Ishikawa (cell line): ENCODE measurements around the gene WDFY1.

ENCODE experiments used
- CEBPB ChIP-seq: IDR thresholded peaks from 2 replicates; pipeline ENCODE4 v1.6.1; 2012
- CREB1 ChIP-seq: IDR thresholded peaks from 2 replicates; pipeline ENCODE4 v1.6.1; 2012; ENCODE audit warnings: low read depth
- EGR1 ChIP-seq: IDR thresholded peaks from 2 replicates; pipeline ENCODE4 v1.6.1; 2012
- EP300 ChIP-seq: IDR thresholded peaks from 2 replicates; pipeline ENCODE4 v1.6.1; 2012; ENCODE audit warnings: borderline replicate concordance
- FOXM1 ChIP-seq: IDR thresholded peaks from 2 replicates; pipeline ENCODE4 v1.6.1; 2012; ENCODE audit warnings: low read depth, borderline replicate concordance
- NFIC ChIP-seq: IDR thresholded peaks from 2 replicates; pipeline ENCODE4 v1.6.1; 2012
- RAD21 ChIP-seq: IDR thresholded peaks from 2 replicates; pipeline ENCODE4 v1.6.1; 2012; ENCODE audit warnings: low read depth
- TAF1 ChIP-seq: IDR thresholded peaks from 2 replicates; pipeline ENCODE4 v1.6.1; 2012; ENCODE audit warnings: low read depth, mild to moderate bottlenecking
- TCF12 ChIP-seq: IDR thresholded peaks from 2 replicates; pipeline ENCODE4 v1.6.1; 2012; ENCODE audit warnings: low read depth
- TEAD4 ChIP-seq: IDR thresholded peaks from 2 replicates; pipeline ENCODE4 v1.6.1; 2012
- YY1 ChIP-seq: IDR thresholded peaks from 2 replicates; pipeline ENCODE4 v1.6.1; 2012; ENCODE audit warnings: low read depth
- ZBTB7A ChIP-seq: IDR thresholded peaks from 2 replicates; pipeline ENCODE4 v1.6.1; 2012; ENCODE audit warnings: low read depth
- TF ChIP-seq, protein P1 (sequence below): IDR thresholded peaks from 2 replicates; pipeline ENCODE4 v1.6.1; 2012
- TF ChIP-seq, protein P2 (sequence below): IDR thresholded peaks from 2 replicates; pipeline ENCODE4 v1.6.1; 2012
- TF ChIP-seq, protein P3 (sequence below): IDR thresholded peaks from 2 replicates; pipeline ENCODE4 v1.6.1; 2012; ENCODE audit warnings: low read depth, mild to moderate bottlenecking

WDFY1 gene

DNA sequence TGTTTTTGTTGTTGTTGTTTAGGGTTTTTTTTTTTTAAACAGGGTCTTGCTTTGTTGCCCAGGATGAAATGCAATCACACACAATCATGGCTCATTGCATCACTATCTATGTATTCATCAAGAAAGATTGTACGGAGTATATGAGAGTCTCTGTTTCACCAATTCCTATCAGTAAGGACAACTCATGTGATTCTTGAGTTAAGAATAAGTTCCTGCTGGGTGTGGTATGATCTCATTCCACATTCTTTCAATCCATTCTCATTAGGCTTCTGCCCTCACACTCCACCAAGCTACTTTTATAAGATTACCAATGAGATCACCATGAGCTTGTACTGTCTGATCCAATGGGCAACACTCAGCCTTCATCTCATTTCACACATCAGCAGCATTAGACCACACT lies 98.6 kb downstream of the WDFY1 start:
- TF ChIP-seq YY1 (no peak), CREB1 (no peak), TAF1 (no peak), EP300 (no peak), NFIC (no peak), FOXM1 (no peak), EGR1 (no peak)
- TF ChIP-seq, protein P1, sequence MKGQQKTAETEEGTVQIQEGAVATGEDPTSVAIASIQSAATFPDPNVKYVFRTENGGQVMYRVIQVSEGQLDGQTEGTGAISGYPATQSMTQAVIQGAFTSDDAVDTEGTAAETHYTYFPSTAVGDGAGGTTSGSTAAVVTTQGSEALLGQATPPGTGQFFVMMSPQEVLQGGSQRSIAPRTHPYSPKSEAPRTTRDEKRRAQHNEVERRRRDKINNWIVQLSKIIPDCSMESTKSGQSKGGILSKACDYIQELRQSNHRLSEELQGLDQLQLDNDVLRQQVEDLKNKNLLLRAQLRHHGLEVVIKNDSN = no peak

DNA sequence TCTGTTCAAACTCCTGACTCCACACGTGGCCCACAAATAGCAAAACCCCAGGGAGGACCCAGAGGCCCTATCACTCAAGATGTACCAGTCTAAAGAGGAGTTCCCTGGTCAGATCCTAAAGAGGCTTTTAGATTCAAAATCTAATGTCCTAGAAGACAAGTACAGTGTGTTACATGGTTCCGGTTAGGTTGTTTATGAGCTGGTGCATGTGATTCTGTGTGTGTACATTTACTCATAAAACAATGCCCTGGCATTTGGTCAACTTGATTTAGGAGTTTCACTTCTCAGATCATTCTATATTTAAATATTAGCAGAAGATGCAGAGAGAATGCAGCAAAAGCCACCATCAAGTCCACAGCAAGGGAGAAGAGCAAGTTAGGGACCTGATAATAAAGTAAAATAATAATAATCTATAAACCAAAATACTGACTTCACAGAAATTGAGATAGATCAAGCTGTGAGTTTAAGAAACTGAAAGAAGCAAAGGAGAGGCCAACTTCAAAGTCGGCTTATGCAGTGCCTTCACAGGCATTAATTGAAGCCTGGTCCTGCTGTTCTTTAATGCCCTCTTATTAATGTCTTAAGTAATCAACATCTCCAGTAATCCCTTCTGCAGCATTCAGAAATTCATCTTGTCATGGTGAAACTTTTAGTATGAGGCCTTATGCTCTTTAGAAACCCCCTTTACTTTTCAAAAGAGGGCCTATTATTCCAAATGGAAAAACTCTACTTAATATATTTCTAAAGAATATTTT lies 103.5 kb downstream of the WDFY1 start:
- TF ChIP-seq CEBPB = no peak
- TF ChIP-seq CREB1 = no peak
- no peak for TF ChIP-seq TAF1
- TF ChIP-seq FOXM1 = no peak
- TF ChIP-seq, protein P2, sequence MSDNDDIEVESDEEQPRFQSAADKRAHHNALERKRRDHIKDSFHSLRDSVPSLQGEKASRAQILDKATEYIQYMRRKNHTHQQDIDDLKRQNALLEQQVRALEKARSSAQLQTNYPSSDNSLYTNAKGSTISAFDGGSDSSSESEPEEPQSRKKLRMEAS = no peak
- no peak for TF ChIP-seq TCF12
- no peak for TF ChIP-seq NFIC
- TF ChIP-seq, protein P1 = no peak

DNA sequence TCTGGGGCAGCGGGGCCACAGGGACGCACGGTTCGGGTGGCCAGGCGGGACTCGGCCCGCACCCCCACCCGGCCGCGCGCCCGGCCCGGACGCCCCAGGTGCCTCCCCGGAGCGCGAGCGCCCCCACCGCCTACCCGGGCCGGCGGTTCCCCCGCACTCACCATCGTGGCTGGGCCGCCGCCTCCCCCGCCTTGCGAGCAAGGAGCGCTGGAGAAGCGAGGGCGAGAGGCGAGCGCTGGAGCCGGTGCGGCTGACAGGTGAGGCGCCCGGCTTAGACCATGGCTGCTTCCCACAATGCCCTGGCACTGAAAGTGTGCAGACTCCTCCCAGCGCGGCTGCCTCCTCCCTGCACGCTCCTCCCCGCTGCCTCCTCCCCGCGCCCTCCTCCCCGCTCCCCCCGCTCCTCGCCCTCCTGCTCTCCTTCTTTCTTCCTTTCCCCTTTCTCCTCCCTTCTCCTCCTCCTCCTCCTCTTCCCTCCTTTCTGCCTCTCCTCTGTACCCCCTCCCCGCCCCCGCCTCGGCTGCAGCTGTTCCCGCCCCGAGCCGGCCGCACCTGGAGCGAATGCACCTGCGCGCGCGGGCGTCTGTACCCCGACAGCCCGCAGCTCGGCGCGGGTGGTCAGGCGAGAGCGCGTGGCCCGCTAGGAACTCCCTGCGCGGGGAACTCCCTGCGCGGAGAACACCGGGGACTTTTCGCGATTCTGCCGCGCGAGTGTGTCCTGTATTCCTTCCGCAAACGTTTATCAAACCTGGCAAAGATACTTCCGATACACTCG lies 107.7 kb downstream of the WDFY1 start, which contains the start of gene AP1S3:
TSS of gene AP1S3 (minus strand) at position 296 of the 775 bp plus-strand sequence. CDS start at position 164, 132 bp downstream.
- TF ChIP-seq TAF1 (peak; percentile 81), ZBTB7A (0 out of 2 replicates have a peak, but pooled peaks have one; percentile 56), RAD21 (no peak), TEAD4 (no peak), TCF12 (0 out of 2 replicates have a peak, but pooled peaks have one; percentile 11), CEBPB (no peak), EP300 (no peak), NFIC (no peak), YY1 (peak; percentile 66; the same call in 1 of the 2 replicates), EGR1 (peak; percentile 43; the same call in 1 of the 2 replicates), FOXM1 (no peak), CREB1 (no peak)
- TF ChIP-seq, protein P2 = peak; percentile 60
- TF ChIP-seq, protein P1 = no peak
- TF ChIP-seq, protein P3, sequence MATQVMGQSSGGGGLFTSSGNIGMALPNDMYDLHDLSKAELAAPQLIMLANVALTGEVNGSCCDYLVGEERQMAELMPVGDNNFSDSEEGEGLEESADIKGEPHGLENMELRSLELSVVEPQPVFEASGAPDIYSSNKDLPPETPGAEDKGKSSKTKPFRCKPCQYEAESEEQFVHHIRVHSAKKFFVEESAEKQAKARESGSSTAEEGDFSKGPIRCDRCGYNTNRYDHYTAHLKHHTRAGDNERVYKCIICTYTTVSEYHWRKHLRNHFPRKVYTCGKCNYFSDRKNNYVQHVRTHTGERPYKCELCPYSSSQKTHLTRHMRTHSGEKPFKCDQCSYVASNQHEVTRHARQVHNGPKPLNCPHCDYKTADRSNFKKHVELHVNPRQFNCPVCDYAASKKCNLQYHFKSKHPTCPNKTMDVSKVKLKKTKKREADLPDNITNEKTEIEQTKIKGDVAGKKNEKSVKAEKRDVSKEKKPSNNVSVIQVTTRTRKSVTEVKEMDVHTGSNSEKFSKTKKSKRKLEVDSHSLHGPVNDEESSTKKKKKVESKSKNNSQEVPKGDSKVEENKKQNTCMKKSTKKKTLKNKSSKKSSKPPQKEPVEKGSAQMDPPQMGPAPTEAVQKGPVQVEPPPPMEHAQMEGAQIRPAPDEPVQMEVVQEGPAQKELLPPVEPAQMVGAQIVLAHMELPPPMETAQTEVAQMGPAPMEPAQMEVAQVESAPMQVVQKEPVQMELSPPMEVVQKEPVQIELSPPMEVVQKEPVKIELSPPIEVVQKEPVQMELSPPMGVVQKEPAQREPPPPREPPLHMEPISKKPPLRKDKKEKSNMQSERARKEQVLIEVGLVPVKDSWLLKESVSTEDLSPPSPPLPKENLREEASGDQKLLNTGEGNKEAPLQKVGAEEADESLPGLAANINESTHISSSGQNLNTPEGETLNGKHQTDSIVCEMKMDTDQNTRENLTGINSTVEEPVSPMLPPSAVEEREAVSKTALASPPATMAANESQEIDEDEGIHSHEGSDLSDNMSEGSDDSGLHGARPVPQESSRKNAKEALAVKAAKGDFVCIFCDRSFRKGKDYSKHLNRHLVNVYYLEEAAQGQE = no peak

DNA sequence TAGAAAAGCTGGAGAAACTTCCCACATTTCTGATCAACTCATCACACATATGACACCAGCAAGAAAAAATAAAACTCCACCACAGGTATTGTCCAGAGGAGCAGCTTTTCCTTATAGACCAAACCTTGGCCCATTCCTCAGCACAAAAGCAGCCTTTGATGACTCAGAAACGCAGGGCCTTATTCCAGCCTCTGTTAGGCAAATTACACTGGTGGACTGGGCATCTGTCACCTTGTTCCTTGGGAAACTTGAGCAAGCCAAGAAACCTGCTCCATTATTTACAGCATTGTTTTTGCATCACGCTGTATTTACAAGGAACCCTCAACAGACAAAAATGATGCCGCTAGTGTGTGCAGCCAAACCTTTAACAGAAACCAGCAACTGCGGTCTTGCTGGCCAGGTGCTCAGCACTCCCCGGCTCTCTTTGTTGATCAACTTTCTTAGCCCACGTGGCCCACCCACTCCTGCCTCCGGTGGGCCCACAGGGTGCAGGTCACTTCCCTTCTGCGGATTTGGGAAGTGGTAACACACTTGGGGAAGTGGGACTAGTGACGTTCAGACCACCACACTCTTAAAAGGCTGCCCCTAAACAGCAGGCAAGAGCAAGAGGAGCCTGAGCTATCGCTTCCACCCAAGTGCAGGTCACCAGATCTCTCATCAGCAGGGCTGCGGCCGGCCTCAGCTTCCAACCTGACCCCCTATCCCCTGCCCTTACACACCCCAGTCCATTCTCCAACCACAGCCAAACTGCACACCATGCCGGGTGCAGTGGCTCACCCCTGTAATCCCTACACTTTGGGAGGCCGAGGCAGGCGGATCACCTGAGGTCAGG lies 109.2 kb downstream of the WDFY1 start:
- TF ChIP-seq EP300 (no peak), TCF12 (no peak), TEAD4 (no peak), NFIC (no peak), CREB1 (no peak), ZBTB7A (no peak), EGR1 (no peak), RAD21 (no peak), TAF1 (no peak), FOXM1 (no peak), CEBPB (no peak)
- TF ChIP-seq, protein P1 = no peak
- TF ChIP-seq, protein P2 = no peak
- TF ChIP-seq, protein P3 = no peak
